Raji (cell line): ENCODE measurements around the gene ACTN4.

ENCODE experiments used
- POLR2A ChIP-seq: IDR thresholded peaks from 2 replicates; pipeline ENCODE4 v1.6.1; 2011; ENCODE audit warnings: low read depth, low read length, control low read depth; ENCODE audit not compliant: insufficient read depth

Gene ACTN4

GRCh38 chr19:38679839-38680238 lies 32.4 kb downstream of the ACTN4 start:
- no peak for TF ChIP-seq POLR2A

GRCh38 chr19:38682195-38682867 lies 34.9 kb downstream of the ACTN4 start:
- no peak for TF ChIP-seq POLR2A

- no peak for TF ChIP-seq POLR2A
Observed at GRCh38 chr19:38682872-38683392, 35.5 kb downstream of the ACTN4 start.

GRCh38 chr19:38683393-38684077 lies 36.1 kb downstream of the ACTN4 start:
- no peak for TF ChIP-seq POLR2A

- TF ChIP-seq POLR2A = no peak
Observed at GRCh38 chr19:38684078-38684861, 36.8 kb downstream of the ACTN4 start.

GRCh38 chr19:38684862-38685665 lies 37.6 kb downstream of the ACTN4 start:
- no peak for TF ChIP-seq POLR2A

- TF ChIP-seq POLR2A = no peak
Observed at GRCh38 chr19:38685666-38686529, 38.4 kb downstream of the ACTN4 start.

- TF ChIP-seq POLR2A = no peak
Observed at GRCh38 chr19:38686530-38686888, 39.1 kb downstream of the ACTN4 start.

- TF ChIP-seq POLR2A = no peak
Observed at GRCh38 chr19:38687837-38688378, 40.5 kb downstream of the ACTN4 start.

GRCh38 chr19:38690146-38690545 lies 42.7 kb downstream of the ACTN4 start:
- TF ChIP-seq POLR2A = no peak

- TF ChIP-seq POLR2A = no peak
Observed at GRCh38 chr19:38690832-38691231, 43.4 kb downstream of the ACTN4 start.

- no peak for TF ChIP-seq POLR2A
Observed at GRCh38 chr19:38691938-38692457, 44.5 kb downstream of the ACTN4 start.
